Coronary artery (tissue), 2 donors: ENCODE data around the gene IRF8.

Source experiments
- DNase-seq: peaks from one replicate; pipeline ENCODE4 v3.0.0-alpha.2; 2017; ENCODE audit warnings: low spot score
- H3K27ac ChIP-seq, 2 donors: fragments of 200-600 bp; sonication (generic); one replicate each; pipeline ENCODE4 v1.5.1; 2016 to 2019
- H3K4me3 ChIP-seq: fragments of 200-600 bp; sonication (generic); 2 replicates; pipeline ENCODE4 v1.5.1; 2016; ENCODE audit warnings: mild to moderate bottlenecking, moderate library complexity
- TF ChIP-seq, protein P1 (sequence below): fragments of 200-600 bp; sonication (generic); IDR thresholded peaks from one replicate; pipeline ENCODE4 v1.5.1; 2019; ENCODE audit warnings: antibody characterized with exemption

IRF8 gene

GRCh38 chr16:85969159-85969558 lies 70.2 kb downstream of the IRF8 start:
- Histone ChIP-seq H3K27ac (no peak overlapping the region), H3K4me3 (no peak overlapping the region)
- DNase-seq: no peak
- TF ChIP-seq, protein P1, sequence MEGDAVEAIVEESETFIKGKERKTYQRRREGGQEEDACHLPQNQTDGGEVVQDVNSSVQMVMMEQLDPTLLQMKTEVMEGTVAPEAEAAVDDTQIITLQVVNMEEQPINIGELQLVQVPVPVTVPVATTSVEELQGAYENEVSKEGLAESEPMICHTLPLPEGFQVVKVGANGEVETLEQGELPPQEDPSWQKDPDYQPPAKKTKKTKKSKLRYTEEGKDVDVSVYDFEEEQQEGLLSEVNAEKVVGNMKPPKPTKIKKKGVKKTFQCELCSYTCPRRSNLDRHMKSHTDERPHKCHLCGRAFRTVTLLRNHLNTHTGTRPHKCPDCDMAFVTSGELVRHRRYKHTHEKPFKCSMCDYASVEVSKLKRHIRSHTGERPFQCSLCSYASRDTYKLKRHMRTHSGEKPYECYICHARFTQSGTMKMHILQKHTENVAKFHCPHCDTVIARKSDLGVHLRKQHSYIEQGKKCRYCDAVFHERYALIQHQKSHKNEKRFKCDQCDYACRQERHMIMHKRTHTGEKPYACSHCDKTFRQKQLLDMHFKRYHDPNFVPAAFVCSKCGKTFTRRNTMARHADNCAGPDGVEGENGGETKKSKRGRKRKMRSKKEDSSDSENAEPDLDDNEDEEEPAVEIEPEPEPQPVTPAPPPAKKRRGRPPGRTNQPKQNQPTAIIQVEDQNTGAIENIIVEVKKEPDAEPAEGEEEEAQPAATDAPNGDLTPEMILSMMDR: no peak

GRCh38 chr16:85969591-85969990 lies 70.6 kb downstream of the IRF8 start:
- DNase-seq: no peak
- Histone ChIP-seq H3K4me3 (no peak overlapping the region), H3K27ac (no peak overlapping the region)
- TF ChIP-seq, protein P1: no peak

DNA sequence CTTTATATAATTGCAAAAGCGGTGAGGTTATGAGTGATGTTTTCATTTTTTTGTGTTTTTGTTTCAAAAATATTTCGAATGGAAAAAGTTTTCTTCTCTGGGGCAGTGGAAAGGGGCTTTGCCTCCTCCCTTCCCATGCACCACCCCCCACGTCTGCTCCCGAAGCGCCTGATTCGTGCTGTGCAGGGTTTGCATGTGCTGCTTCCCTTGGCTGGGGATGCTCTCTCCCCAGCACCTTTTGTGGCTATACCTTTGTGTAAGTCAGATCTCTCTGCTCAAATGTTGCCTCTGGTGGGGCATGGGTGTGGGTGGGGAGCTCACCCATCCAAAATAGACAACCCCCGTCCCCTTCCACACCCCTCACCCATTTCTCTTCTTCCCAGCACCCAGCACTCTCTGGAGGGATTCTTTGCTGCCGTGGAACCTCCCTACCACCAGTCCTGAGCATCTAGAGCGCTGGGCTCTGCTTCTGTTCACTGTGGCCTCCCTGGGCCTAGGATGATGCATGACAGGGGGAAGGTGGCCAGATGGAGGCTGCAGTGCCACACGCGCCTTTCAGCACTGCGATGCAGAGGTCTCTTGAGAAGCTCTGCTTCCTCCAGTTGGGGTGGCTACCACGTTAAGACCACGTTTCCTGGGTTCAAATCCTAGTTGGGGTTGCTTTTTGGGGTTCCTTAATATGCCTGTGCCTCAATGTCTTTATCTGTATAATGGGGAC lies 71.2 kb downstream of the IRF8 start:
- Histone ChIP-seq H3K4me3 (no peak overlapping the region), H3K27ac (no peak overlapping the region)
- TF ChIP-seq, protein P1: no peak
- no peak for DNase-seq

GRCh38 chr16:85970738-85971137 lies 71.8 kb downstream of the IRF8 start:
- TF ChIP-seq, protein P1: no peak
- Histone ChIP-seq H3K4me3 (no peak overlapping the region), H3K27ac (no peak overlapping the region)
- no peak for DNase-seq
